ENCODE results near the gene TBL1X.

DNA sequence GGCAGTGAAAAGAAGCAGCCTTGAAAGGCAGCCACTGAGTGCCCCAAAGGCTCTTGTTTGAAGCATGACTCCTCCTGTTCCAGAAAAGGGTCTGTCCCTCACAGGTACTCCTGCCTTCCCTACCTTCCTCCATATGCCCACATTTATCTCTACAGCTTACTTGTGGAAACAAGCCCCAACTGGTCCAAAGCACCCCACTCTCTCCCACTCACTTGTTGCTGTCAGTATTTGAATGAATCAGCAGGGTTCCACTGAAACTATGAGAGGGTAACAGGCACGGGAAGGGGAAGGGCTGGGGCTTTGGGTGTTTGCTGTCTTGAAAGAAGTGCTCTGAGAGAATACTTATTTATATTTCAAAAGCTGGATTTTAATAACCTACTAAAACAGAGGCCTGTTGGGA lies 265.9 kb downstream of the TBL1X start:
- TF ChIP-seq, protein P1, sequence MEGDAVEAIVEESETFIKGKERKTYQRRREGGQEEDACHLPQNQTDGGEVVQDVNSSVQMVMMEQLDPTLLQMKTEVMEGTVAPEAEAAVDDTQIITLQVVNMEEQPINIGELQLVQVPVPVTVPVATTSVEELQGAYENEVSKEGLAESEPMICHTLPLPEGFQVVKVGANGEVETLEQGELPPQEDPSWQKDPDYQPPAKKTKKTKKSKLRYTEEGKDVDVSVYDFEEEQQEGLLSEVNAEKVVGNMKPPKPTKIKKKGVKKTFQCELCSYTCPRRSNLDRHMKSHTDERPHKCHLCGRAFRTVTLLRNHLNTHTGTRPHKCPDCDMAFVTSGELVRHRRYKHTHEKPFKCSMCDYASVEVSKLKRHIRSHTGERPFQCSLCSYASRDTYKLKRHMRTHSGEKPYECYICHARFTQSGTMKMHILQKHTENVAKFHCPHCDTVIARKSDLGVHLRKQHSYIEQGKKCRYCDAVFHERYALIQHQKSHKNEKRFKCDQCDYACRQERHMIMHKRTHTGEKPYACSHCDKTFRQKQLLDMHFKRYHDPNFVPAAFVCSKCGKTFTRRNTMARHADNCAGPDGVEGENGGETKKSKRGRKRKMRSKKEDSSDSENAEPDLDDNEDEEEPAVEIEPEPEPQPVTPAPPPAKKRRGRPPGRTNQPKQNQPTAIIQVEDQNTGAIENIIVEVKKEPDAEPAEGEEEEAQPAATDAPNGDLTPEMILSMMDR (conservative IDR thresholded peaks at IDR 0.05) = no peak
- no peak for TF ChIP-seq ZFX (IDR thresholded peaks at IDR 0.05)
